Kidney epithelial cell (primary cell): ENCODE data around the gene LINC01488. TPM values are rescaled to one million over a fixed set of nuclear protein-coding genes. Genes with fewer than 3 reads are reported as not detected.
A peak's percentile ranks its signal among the peaks of the same experiment; 100 is the strongest.

Experiments
- DNase-seq: peaks from one replicate; pipeline ENCODE4 v3.0.0-alpha.2; 2010; ENCODE audit warnings: low read depth
- H3K27me3 ChIP-seq: 2 replicates; pipeline ENCODE4 v1.6.0; 2011; ENCODE audit warnings: low read length; ENCODE audit not compliant: control insufficient read depth, insufficient read depth
- H3K36me3 ChIP-seq: 2 replicates; pipeline ENCODE4 v1.5.1; 2011; ENCODE audit warnings: low read length; ENCODE audit not compliant: control insufficient read depth, insufficient read depth
- H3K4me3 ChIP-seq: 2 replicates; pipeline ENCODE4 v1.5.1; 2011; ENCODE audit warnings: low read depth, mild to moderate bottlenecking, control low read depth, low read length
- total RNA-seq: library from RNA; depleted of rRNA; stranded (reverse); fragments of >200 nt; gene quantifications from 2 replicates; pipeline ENCODE4 v1.2.3, GENCODE V29; 2015
- TF ChIP-seq, protein P1 (sequence below): IDR thresholded peaks from 2 replicates; pipeline ENCODE4 v1.5.1; 2011; ENCODE audit warnings: mild to moderate bottlenecking, moderate library complexity, low read length, control low read depth, inconsistent platforms; ENCODE audit not compliant: insufficient read depth, poor library complexity, severe bottlenecking

Gene LINC01488
- total RNA-seq, 1 donor from 2014 or later: not detected

- TF ChIP-seq, protein P1, sequence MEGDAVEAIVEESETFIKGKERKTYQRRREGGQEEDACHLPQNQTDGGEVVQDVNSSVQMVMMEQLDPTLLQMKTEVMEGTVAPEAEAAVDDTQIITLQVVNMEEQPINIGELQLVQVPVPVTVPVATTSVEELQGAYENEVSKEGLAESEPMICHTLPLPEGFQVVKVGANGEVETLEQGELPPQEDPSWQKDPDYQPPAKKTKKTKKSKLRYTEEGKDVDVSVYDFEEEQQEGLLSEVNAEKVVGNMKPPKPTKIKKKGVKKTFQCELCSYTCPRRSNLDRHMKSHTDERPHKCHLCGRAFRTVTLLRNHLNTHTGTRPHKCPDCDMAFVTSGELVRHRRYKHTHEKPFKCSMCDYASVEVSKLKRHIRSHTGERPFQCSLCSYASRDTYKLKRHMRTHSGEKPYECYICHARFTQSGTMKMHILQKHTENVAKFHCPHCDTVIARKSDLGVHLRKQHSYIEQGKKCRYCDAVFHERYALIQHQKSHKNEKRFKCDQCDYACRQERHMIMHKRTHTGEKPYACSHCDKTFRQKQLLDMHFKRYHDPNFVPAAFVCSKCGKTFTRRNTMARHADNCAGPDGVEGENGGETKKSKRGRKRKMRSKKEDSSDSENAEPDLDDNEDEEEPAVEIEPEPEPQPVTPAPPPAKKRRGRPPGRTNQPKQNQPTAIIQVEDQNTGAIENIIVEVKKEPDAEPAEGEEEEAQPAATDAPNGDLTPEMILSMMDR: no peak
- Histone ChIP-seq H3K4me3 (no peak overlapping the region), H3K27me3 (no peaks in the 10 kb centered on the region), H3K36me3 (no peaks in the 10 kb centered on the region)
- no peak for DNase-seq
These were observed 13.2 kb upstream of the LINC01488 start for GRCh38 chr11:69468221-69468620.

GRCh38 chr11:69468911-69469885 is 12.3 kb upstream of the LINC01488 start:
- TF ChIP-seq, protein P1: no peak
- no peaks in the 10 kb centered on the region for H3K27me3 ChIP-seq
- no peak overlapping the region for H3K4me3 ChIP-seq
- H3K36me3 ChIP-seq: no peaks in the 10 kb centered on the region
- no peak for DNase-seq

GRCh38 chr11:69470301-69470700 is 11.2 kb upstream of the LINC01488 start:
- TF ChIP-seq, protein P1: no peak
- no peak for DNase-seq

DNA sequence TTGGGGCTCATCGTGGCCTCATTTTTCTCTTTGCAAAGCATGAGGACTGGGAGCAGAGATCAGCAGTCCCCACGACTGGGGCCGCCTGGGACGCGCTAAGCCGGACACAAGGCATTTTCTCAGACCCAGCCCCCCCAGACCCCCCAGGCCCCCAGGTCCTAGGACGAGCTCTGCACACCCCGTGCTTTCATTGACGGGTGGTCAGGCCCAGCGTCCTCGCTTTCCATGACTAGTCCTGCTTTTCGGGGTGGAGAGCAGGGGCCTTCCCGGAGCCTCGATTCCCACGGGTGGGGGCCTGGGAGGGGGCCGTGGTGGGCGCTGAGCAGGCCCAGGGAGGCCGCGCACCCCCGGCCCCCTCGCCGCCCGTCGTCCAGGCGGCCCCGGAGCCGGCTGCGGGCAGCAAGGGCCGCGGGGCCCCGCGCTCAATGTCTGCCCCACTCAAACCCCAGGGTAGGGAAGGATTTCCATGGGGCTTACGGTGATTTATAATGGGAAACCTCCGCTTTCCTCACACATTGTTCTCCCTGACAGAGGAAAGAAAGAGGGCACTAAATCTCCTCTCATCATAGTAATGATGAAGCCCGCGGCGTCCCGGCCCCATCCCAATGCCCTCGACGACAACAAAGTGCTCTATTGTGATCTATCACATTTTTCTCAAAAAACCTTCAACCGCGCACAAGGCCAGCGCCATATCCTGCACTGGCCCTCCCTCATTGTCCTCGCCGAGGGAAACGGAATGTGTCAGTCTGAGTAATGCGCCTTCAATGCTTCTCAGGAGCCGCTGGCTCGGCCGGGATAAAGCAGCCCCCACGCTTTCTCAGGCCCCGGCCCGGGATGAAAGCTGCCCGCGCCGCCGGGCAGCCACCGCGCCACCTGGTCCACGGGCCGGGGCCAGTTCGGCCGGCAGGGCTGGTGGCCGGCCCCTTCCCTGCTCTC is 10.4 kb upstream of the LINC01488 start:
- Histone ChIP-seq H3K4me3 (no peak overlapping the region), H3K27me3 (no peaks in the 10 kb centered on the region), H3K36me3 (no peaks in the 10 kb centered on the region)
- peak; percentile 21 for DNase-seq
- TF ChIP-seq, protein P1: no peak

More at GRCh38 chr11:69470301-69470700, 11.2 kb upstream of the LINC01488 start:
- Histone ChIP-seq H3K4me3 (no peak overlapping the region), H3K36me3 (no peaks in the 10 kb centered on the region), H3K27me3 (no peaks in the 10 kb centered on the region)

DNA sequence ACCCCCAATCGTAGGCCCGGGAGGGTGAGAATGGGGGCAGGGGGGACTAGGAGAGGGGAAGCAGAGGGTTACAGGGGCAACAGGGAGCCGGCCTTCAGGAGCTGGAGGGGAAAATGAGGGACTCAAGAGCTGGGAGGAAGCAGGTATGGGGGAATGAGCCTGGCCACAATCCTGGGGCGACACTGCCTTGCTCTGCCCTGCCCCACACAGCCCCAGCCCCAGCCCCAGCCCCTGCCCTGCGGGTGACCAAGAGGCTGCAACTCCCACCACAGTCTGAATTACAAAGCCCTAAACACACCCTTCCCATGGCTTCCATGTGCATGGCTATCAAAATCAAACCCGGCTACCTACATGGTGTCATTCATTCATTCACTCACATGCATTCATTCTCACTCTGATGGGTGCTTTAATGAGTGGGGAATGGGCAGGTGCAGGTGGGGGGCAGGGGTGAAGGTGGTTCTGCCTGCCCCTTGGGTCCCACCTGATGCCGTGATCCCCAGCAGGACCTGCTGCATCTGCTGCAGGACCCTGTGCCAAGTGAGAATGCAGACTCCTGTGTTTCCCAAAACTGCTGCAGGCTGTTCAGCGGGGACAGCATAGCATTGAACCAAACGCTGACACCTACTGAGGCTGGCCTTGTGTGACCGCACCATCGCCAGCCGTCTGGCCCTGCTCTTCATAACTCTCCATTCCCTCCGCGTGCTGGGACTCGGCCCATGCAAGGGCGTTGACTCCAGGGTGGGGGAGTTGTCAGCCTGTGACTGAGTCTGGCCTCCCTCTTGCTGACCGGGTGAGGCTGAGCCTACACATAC is 9.5 kb upstream of the LINC01488 start:
- DNase-seq: no peak
- Histone ChIP-seq H3K36me3 (no peaks in the 10 kb centered on the region), H3K27me3 (no peaks in the 10 kb centered on the region), H3K4me3 (no peak overlapping the region)
- TF ChIP-seq, protein P1: no peak
